GM21723 (cell line): ENCODE data around the gene CR1.
A peak's percentile ranks its signal among the peaks of the same experiment; 100 is the strongest.
"Not testable (repeated sequence)": the region's sequence is repeated elsewhere in the genome, so short reads cannot be mapped to it uniquely, and the experiment has no call there.

ENCODE experiments used
- ATAC-seq: cut with Tn5 transposase; IDR thresholded peaks from one replicate; pipeline ENCODE4 v1.9.1; 2021; ENCODE audit warnings: mild to moderate bottlenecking, moderate library complexity; ENCODE audit not compliant: unreplicated experiment

Gene CR1

DNA sequence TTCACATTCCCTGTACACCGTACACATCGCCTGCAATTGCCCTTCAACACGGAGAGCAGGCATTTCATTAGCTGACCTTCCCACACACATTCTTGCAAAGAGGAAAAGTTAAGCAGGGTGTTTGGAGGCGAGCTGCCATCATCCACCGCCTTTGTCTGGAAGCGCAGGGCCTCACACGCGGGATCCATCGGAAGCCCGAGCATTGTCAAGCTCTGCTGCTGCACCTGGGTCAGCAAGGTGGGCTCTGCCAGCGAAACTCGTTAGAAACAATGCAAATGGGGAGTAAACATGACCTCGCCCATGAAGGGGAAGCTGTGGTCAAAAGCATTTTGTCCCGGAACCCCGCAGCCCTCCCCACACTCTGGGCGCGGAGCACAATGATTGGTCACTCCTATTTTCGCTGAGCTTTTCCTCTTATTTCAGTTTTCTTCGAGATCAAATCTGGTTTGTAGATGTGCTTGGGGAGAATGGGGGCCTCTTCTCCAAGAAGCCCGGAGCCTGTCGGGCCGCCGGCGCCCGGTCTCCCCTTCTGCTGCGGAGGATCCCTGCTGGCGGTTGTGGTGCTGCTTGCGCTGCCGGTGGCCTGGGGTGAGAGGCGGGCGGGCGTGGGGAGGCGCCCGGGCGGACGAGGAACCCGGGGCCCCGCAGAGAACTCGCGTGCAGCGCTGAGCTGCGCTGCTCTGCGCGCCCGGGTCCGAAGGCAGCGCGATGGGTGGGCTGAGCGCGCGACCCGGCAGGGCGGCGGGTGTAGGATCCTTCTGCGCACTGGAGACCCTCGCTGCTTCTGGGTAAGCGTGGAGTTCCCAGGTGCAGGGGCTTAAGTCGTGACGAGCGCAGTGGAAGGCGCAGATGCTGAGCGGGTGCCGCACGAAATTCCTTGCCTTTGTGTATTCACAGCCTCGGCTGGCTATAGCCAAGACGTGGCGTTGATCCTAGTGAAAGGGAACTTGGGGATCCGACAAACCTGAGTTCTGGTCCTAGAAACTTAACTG lies at the start of gene CR1:
Gene CR1, plus strand, starts transcription at position 357 of the 992 bp plus-strand sequence. Its CDS starts 111 bp downstream, at position 468.
- ATAC-seq: peak; percentile 59

DNA sequence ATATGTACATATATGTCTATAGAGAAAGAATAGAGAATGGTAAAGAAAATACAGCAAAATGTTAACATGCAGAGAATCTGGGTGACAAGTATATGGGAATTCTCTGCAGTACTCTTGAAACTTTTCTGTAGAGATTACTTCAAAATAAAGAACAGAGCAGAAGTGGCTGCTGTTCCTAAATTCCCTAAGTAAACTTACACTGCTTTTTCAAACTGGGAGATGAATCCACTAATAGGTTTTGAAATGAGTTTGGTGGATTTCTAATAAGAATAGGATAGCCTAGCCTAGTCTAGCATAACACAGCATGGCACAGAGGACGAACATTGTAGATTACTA lies 42.3 kb upstream of the CR1 start:
- no peak for ATAC-seq

DNA sequence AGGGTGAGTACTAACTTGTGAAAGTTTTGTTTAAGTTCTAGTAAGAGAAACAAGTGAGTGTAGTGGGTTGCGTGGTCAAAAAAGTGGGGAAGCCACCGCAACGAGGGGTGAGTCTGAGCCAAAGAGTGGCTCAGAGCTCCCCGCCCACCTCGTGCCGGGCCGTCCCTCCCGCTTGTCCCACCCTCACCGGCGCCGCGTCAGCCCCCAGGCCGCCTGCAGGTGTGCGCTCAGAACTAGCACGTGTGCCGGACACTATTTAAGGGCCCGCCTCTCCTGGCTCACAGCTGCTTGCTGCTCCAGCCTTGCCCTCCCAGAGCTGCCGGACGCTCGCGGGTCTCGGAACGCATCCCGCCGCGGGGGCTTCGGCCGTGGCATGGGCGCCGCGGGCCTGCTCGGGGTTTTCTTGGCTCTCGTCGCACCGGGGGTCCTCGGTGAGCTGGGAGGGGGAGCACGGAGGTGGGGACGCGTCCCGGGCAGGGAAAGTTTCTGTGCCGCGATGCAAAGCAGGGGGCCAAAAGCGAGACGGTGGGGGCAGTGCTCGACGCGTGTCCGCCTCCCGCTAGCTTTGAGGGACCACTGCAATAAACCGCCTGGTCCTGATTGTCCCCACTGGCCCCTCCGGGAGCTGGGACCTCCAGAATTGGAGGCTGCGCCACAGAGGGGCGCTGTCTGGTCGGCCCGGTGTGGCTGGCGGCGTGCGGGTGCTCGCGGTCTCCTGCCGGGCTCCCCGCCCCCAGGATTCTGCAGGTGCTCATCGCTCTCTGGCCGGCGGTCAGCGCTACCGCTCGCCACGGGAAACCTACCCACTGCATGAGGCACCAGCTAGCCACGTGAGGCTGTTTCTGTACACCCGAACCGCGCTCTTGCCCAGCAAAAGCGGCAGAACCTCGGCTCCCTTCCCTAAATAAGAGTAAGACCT lies 41.7 kb upstream of the CR1 start, which contains the start of gene CR2:
Gene CR2, plus strand, starts transcription at position 283 of the 919 bp plus-strand sequence. Its CDS starts 91 bp downstream, at position 374.
- ATAC-seq: peak; percentile 81

- peak; percentile 27 for ATAC-seq
Observed at GRCh38 chr1:207455183-207455754, 40.7 kb upstream of the CR1 start.

DNA sequence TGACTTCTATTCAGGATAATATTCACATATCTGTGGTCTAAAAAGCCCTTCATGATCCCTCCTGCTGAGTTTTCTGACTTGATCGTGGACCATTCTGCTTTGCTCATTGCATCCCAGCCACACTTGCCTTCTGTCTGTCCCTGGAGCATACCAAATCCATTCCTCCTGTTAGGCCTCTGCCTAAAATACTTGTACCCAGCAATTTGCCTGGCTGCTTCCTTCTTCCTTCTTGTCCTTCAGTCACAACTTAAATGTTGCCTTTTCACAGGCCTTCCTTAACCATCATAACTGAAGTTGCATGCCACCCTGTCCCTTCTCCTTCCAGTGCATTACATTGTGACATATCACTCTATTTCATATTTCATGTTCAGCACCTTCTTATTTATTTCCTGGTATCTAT lies 37.5 kb upstream of the CR1 start:
- ATAC-seq: no peak

DNA sequence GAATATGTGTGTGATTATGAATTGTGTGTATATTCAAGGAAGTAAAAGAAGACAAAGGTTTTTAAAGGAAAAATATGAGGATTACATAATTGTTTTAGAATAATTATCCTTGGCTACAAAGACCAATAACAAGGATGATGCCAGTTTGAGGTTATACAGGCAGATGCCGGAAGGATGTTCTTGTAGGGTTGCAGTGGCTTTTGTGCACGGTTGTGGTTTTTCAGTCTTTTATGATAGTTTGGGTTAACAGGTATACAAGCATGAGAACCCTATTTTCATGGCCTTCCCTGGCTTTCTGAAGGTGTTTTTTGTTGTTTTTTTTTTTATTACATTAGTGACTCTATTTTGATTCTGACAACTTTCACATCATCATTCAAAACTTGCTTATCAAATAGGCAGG lies 36.9 kb upstream of the CR1 start:
- no peak for ATAC-seq

DNA sequence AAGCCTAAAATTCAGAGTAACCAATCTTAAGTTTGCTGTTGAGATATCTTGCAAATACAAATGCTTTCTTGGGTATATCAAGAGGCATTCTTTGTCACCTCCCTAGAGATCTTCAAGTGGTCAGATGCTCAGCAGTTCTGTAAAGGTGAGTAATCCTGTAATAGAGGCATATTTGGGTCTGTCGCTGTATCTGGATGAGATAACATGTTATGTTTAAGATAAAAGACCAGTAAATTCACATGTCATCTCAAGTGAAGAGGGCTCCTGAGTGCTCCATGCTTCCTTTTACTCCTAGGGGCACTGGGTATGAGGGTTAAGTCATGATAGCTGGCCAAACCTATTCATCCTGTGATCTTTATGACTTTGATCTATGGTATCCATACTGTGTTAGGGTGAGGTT lies 34.3 kb upstream of the CR1 start:
- no peak for ATAC-seq

DNA sequence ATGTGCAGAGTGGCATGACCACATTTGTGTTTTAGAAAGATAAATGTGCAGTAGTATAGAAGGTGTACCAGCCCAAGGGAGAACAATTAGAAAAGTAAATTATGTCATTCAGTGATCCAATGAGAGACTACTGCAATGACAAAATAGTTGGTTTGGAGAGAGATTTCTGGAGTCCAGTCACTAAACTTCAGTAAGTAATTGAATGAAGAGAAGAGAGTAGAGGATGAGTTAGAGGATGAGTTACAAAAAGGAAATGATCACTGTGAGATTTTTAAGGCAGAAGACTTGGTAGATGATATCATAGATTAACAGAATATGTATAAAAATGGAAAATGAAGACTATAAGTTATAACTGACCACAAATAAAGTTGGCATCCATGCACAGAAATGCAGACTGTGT lies 33.4 kb upstream of the CR1 start:
- ATAC-seq: no peak

DNA sequence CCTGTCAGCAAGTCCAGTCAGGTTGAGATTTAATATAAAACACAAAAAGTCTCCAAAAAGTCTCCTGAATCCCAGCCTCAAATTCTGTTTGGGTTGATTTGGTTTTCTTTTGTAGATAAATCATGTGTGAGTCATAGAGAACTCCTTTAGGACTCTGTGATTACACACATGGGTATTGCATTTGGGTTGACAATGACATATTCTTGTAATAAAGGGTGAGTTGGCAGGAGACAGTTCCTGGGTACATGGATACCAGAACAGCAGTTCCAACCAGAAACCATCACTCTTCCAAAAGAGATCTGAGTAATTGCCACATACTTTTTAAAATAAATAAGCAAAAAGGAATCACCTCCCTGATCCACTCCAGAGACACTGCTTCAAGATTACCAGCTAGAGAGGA lies 32.9 kb upstream of the CR1 start:
- no peak for ATAC-seq

DNA sequence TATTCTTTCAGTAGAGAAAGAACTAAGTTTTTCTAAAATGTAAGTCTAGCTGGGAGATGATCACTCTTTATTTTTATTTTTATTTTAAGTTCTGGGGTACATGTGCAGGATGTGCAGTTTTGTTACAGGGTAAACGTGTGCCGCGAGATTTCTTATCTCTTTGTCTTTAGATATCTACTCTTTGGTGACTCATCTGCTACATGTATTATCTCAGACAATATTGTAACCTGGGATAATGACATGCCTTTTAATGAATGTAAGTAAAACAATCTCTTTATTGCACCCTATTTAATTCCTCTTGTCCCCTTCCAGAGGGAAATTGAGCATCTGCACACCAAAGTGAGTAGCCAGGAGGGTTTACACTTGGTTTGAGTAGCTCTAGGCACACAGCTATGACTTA lies 32.4 kb upstream of the CR1 start:
- no peak for ATAC-seq

- no peak for ATAC-seq
Observed at GRCh38 chr1:207470927-207471326, 25.0 kb upstream of the CR1 start.

GRCh38 chr1:207474210-207474609 lies 21.7 kb upstream of the CR1 start:
- no peak for ATAC-seq

DNA sequence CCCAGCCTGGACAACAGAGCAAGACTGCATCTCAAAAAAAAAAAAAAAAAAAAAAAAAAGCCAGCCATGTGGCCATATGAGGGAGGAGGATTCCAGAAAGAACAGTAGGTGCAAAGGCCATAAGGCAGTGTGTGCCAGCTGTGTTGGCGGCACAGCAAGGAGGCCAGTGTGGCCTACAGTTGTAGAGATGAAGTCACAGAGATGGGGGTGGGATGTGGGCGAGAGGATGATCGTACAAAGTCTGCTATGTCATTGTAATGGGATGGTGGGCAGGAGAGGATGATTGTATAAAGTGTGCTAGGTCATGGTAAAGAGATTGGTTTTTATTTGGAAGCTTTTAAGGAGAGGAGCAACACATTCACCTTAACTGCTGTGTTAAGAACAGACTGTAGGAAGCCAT lies 9.8 kb upstream of the CR1 start:
- ATAC-seq: no peak

DNA sequence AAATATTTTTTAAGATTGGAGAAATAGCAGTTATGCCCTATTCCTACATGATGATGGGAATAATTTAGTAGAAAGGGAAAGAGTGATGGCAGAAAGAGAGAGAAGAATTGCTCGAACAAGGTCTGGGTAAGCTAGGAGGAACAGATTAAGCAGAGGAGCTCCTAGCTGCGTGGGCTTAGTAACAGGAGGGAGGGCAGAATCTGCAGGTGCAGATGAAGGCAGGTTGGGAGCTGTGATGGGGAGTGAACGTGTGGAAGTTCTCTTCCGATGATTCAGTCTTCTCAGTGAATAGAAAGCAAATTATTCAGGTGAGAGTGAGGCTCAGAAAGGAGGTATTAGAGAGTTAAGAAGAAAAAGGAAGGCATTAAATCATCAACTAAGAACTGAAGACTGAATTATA lies 8.3 kb upstream of the CR1 start:
- no peak for ATAC-seq

GRCh38 chr1:207493212-207493611 lies 2.7 kb upstream of the CR1 start:
- no peak for ATAC-seq

DNA sequence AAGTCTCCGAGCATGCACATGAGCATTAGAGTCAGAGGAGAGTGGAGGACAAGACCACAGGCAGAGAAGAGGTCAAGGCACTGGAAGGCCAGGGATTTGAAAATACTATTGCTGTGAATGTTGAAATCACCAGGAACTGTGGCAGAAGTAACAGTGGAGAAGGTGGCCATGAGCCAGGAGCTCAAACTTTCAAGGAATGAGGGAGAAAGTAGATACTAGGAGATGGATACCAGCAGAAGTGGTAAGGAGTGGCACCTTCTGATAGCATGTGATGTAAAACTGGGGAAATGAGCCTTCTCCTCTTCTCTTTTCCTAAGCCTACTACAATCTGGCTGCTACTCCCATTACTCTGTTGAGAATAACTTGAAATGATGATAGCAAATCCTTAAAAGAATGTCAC lies 1.8 kb upstream of the CR1 start:
- ATAC-seq: no peak

DNA sequence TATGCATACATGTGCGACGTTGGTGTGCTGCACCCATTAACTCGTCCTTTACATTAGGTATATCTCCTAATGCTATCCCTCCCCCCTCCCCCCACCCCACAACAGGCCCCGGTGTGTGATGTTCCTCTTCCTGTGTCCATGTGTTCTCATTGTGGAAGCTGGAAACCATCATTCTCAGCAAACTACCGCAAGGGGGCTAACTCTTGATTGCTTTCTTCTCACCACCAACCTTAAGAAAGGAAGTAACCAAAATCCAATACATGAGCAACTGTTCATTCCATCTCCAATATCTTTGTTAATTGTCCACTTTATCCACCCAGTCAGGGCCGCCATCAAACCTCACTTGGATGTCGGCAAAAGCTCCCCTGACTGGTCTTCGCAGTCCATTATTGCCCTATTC lies 676 bp upstream of the CR1 start:
- not testable (repeated sequence) for ATAC-seq

DNA sequence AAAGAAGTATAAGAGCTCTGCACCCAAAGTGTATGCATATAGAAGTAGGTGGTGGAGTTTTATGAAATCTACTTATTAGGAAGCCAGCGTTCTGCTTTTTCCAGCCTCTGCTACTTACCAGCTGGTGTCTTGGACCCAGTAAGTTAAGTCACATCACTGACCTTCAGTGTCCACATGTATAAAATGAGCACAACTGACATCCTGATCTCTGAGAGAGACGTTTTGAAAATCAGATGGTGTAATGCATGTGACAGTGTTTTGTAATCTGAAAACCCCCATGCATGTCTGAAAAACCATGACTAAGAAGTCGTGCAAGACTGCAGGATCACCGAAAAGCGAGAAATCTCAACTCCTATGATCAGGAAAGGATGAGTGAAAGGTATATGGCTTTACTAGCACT lies 2.0 kb downstream of the CR1 start:
- no peak for ATAC-seq

DNA sequence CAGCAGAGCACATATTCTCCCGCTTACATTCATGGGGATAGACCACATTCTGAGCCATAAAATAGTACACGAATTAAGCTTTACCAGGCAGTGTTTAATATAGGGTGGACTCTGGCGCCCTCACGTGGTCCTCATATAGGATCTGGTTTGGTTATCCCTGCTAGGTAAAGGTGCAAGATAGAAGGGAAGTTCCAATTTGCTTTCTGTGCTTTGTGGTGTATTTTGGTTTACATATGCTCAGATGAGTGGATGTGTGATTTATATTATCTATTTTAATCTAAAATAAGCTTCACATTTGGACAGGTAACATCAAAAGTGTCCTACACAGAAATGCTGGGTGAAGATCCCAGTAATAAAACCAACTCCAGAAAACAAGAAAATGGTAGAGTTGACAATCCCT lies 3.6 kb downstream of the CR1 start:
- ATAC-seq: peak; percentile 40

DNA sequence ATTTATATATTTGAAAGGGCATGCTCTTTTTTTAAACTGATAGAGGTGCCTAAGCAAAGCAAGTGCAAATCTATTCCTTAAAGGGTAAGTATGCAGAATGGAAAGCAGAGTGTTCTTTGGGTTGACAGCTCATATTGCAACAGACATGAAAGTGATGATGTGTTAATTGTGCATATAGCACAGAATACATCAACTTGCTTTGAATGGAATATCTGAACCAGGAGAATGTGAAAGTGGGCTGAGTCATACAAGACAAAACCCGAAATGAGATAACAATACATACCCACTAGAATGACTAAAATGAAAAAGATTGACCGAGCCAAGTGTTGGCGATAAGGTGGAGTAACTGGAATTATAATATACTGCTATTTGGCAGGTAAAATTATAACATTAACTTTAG lies 4.3 kb downstream of the CR1 start:
- ATAC-seq: no peak

DNA sequence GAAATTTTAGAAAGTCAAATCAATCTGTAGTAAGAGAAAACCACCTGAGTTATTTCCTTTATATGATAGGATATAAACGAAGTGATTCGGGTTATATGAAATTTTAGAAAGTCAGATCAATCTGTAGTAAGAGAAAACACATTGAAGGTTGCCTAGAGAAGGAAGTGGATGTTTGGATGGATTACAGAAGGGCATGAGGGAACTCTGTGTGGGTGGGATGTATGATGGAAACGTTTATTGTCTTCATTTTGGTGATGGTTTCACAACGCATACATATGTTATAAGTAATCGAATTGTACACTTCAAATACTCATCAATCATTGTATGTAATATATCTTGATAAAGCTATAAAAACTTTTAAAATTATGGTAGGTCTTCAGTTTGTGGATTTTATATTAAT lies 5.1 kb downstream of the CR1 start:
- ATAC-seq: no peak
